Subcutaneous abdominal adipose tissue (tissue), 5 donors: ENCODE measurements around the gene ATL3.
"Not testable (repeated sequence)": the region's sequence is repeated elsewhere in the genome, so short reads cannot be mapped to it uniquely, and the experiment has no call there.

Source experiments
- H3K27ac ChIP-seq: one replicate; pipeline ENCODE4 v1.7.0; 2013; ENCODE audit warnings: low read depth, mild to moderate bottlenecking, inconsistent platforms, low read length, moderate library complexity
- H3K27me3 ChIP-seq, 5 donors: one replicate each; pipeline ENCODE4 v1.7.0; 2013; ENCODE audit warnings: low read length in 5 of 5, inconsistent platforms in 1 of 5; ENCODE audit not compliant: control insufficient read depth in 5 of 5, insufficient read depth in 4 of 5
- H3K36me3 ChIP-seq, 5 donors: one replicate each; pipeline ENCODE4 v1.7.0; 2013; ENCODE audit warnings: low read length in 5 of 5; ENCODE audit not compliant: control insufficient read depth in 5 of 5, insufficient read depth in 5 of 5
- H3K4me1 ChIP-seq, 5 donors: one replicate each; pipeline ENCODE4 v1.7.0; 2013; ENCODE audit warnings: low read length in 5 of 5, mild to moderate bottlenecking in 3 of 5, moderate library complexity in 1 of 5; ENCODE audit not compliant: control insufficient read depth in 5 of 5, insufficient read depth in 5 of 5
- H3K4me3 ChIP-seq, 5 donors: one replicate each; pipeline ENCODE4 v1.7.0; 2013; ENCODE audit warnings: low read length in 5 of 5, low read depth in 1 of 5
- H3K9ac ChIP-seq, 5 donors: one replicate each; pipeline ENCODE4 v1.7.0; 2013; ENCODE audit warnings: low read length in 5 of 5, mild to moderate bottlenecking in 4 of 5, moderate library complexity in 3 of 5
- H3K9me3 ChIP-seq, 5 donors: one replicate each; pipeline ENCODE4 v1.7.0; 2013; ENCODE audit warnings: low read length in 5 of 5; ENCODE audit not compliant: control insufficient read depth in 5 of 5
- donor health status: healthy.
- donor health status: healthy.
- donor health status: healthy.
- donor health status: healthy.
- donor health status: healthy.

ATL3 gene

DNA sequence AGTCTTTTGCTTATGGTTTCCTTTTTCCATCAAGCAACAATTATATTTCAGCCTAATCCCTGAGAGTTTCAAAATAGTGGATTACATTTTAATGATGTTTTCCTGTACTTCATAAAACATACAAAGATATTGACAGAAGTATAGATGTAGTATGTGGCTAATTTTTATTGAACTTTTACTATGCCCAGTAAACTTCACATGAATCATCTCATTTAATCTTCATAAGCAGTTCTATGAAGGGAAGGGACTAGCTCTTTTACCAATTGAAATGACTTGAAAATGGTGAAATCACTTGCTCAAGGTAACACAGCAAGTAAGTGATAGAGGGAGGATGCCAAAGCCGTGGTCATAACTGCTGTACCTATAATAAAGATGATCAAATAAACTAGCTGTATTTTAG, 37.6 kb upstream of the ATL3 start:
- no peaks in the 10 kb centered on the region for H3K27me3 ChIP-seq
- H3K4me3 ChIP-seq, result no peak overlapping the region
- H3K9me3 ChIP-seq, result no peaks in the 10 kb centered on the region
- peaks cover 0 to 29% (median 9%) of the 10 kb centered on the region in 5 donors for H3K4me1 ChIP-seq
- H3K27ac ChIP-seq, result no peak overlapping the region
- H3K9ac ChIP-seq, result no peak overlapping the region
- peaks cover 0 to 3% (median 0%) of the 10 kb centered on the region in 5 donors for H3K36me3 ChIP-seq

- Histone ChIP-seq H3K36me3 (peaks cover 0 to 4% (median 0%) of the 10 kb centered on the region in 5 donors), H3K27ac (peak overlapping the region; percentile 24), H3K9me3 (no peaks in the 10 kb centered on the region), H3K4me1 (peaks cover 0 to 24% (median 9%) of the 10 kb centered on the region in 5 donors), H3K4me3 (no peak overlapping the region), H3K9ac (no peak overlapping the region), H3K27me3 (no peaks in the 10 kb centered on the region)
Observed at GRCh38 chr11:63705526-63705925, 34.4 kb upstream of the ATL3 start.

DNA sequence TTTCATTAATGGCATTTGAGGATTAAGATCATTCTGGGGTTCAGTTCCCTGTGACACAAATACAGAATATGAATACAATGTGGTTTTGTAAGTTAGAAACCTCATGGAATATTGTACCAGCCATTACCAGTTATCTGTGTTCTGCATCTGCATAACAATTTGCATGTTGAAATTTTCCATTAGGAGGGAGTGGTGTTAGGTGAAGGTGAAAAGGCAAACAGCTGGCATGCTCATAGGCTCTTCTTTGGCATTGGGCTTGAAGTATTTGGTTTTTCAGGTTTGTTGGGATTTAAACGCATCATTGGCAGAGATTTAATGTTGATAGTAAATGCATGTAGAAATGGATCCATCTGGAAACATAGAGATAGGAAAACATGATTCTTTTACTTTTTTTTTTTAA, 28.7 kb upstream of the ATL3 start:
- H3K27ac ChIP-seq, result peak overlapping the region; percentile 34
- no peak overlapping the region for H3K4me3 ChIP-seq
- no peaks in the 10 kb centered on the region for H3K27me3 ChIP-seq
- peaks cover 0 to 3% (median 0%) of the 10 kb centered on the region in 5 donors for H3K36me3 ChIP-seq
- H3K4me1 ChIP-seq, result peaks cover 2 to 17% (median 9%) of the 10 kb centered on the region in 5 donors
- no peaks in the 10 kb centered on the region for H3K9me3 ChIP-seq
- no peak overlapping the region for H3K9ac ChIP-seq

DNA sequence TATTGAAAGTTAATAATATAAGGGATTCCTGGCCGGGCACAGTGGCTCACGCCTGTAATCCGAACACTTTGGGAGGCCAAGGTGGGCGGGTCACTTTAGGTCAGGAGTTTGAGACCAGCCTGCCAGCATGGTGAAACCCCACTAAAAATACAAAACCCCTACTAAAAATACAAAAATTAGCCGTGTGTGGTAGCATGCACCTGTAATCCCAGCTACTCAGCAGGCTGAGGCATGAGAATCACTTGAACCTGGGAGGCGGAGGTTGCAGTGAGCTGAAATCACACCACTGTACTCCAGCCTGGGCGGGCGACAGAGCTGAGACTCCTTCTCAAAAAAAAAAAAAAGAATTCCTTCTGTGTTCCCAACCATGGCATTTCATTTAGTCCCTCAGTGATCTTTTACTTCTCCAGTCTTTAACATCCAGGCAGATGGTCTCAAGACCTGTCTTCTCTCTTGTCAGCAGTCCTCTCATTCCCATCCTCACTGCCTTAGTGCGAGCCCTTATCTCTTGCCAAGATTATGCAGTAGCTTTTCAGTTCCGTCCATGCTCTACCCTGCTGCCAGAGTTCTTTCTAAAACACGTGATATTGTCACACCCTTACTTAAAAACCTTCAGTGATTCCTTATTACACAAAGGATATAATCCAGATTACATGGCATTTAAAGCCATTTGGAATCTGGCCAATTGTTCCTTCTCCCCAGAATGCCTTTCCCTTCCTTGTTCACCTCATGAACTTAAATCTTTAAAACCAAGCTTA, 28.0 kb upstream of the ATL3 start:
- Histone ChIP-seq H3K27ac (peak overlapping the region; percentile 34), H3K9ac (peak overlapping the region in 1 of 5 donors; percentile 7), H3K36me3 (peaks cover 0 to 7% (median 0%) of the 10 kb centered on the region in 5 donors), H3K4me1 (peaks cover 2 to 17% (median 9%) of the 10 kb centered on the region in 5 donors), H3K4me3 (no peak overlapping the region), H3K27me3 (no peaks in the 10 kb centered on the region), H3K9me3 (no peaks in the 10 kb centered on the region)

- Histone ChIP-seq H3K36me3 (peaks cover 0 to 4% (median 0%) of the 10 kb centered on the region in 5 donors), H3K4me3 (no peak overlapping the region), H3K9me3 (no peaks in the 10 kb centered on the region), H3K9ac (no peak overlapping the region), H3K27me3 (no peaks in the 10 kb centered on the region), H3K4me1 (peaks cover 2 to 29% (median 16%) of the 10 kb centered on the region in 5 donors), H3K27ac (no peak overlapping the region)
Observed at GRCh38 chr11:63694596-63694995, 23.4 kb upstream of the ATL3 start.

GRCh38 chr11:63687845-63688244, 16.7 kb upstream of the ATL3 start:
- Histone ChIP-seq H3K27ac (peak overlapping the region; percentile 79), H3K9ac (peak overlapping the region in 1 of 5 donors; percentile 26), H3K9me3 (no peaks in the 10 kb centered on the region), H3K4me3 (no peak overlapping the region), H3K36me3 (no peaks in the 10 kb centered on the region), H3K4me1 (peaks cover 0 to 79% (median 61%) of the 10 kb centered on the region in 5 donors), H3K27me3 (no peaks in the 10 kb centered on the region)

DNA sequence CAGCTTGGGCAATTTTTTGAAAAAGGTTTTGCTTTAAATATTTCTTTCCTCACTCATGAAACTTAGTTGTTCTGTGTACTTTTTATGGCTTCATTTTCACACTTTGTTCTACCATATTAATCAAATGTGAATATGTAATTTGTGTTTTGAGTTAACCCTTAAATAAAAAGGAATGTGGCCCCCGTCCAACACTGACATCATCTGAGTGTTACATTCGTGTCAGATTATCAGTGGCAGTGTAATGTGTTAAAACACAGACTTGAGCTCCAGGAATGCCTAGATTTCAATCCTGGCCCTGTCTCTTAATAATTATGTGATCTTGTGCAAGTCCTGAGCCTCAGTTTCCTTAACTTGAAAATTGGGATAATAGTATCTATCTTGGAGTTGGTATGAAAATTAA, 15.8 kb upstream of the ATL3 start:
- Histone ChIP-seq H3K9ac (peak overlapping the region in 2 of 5 donors; percentile 26 to 32), H3K4me1 (peaks cover 0 to 83% (median 69%) of the 10 kb centered on the region in 5 donors), H3K27ac (peak overlapping the region; percentile 79), H3K36me3 (no peaks in the 10 kb centered on the region), H3K4me3 (no peak overlapping the region), H3K27me3 (no peaks in the 10 kb centered on the region), H3K9me3 (no peaks in the 10 kb centered on the region)

GRCh38 chr11:63685158-63685721, 14.1 kb upstream of the ATL3 start:
- not testable (repeated sequence) for H3K9ac ChIP-seq, H3K4me3 ChIP-seq, H3K27me3 ChIP-seq, H3K36me3 ChIP-seq, H3K9me3 ChIP-seq
- peak overlapping the region; percentile 99 for H3K27ac ChIP-seq
- H3K4me1 ChIP-seq, result peaks cover 3 to 80% (median 69%) of the 10 kb centered on the region in 5 donors

DNA sequence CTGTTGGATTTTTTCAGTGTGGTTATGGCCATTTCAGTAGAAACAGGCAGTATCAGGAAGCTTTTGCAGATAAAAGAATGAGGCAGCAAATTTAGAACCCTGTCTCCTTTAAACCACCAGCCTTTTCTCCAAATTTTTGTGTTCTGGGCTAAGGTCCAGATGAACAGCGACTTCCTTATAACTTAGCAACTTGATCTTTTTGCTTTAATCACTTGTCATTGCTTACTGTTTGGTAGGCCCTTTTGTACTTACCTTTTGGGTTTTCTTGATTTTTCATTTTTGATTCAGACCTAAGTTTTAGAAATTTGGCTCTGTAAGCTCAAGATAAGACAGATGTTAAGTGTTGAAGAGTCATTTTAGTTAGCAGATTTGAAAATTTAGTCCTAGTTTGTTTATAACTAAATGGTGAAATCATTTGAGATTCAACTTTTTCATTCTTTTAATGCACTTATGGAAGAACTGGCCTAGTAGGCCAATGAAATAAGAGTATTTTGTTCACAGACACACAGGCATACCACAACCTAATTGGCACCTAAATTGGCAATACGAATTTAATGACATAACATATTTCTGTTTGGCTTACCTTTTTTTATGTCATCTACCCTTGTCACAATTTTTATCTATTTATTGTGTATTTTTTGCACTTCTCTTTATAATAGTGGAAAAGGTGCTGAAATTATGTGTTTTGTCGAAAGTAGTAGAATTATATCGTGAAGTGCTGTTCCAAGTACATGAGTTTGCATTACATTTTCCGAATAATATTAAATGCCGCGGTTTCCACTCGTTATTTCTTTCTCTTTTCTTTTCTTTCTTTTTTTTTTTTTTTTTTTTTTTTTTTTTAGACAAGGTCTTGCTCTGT, 12.2 kb upstream of the ATL3 start:
- Histone ChIP-seq H3K9ac (peak overlapping the region; percentile 28 to 99 (median 97)), H3K9me3 (no peaks in the 10 kb centered on the region), H3K27ac (peak overlapping the region; percentile 99), H3K36me3 (no peaks in the 10 kb centered on the region), H3K4me3 (peak overlapping the region; percentile 77 to 99 (median 93)), H3K27me3 (no peaks in the 10 kb centered on the region), H3K4me1 (peaks cover 3 to 62% (median 61%) of the 10 kb centered on the region in 5 donors)
